Measurements from ENCODE around the gene NEO1.
A peak's percentile ranks its signal among the peaks of the same experiment; 100 is the strongest.
"Not testable (repeated sequence)": the region's sequence is repeated elsewhere in the genome, so short reads cannot be mapped to it uniquely, and the experiment has no call there.

Gene NEO1

DNA sequence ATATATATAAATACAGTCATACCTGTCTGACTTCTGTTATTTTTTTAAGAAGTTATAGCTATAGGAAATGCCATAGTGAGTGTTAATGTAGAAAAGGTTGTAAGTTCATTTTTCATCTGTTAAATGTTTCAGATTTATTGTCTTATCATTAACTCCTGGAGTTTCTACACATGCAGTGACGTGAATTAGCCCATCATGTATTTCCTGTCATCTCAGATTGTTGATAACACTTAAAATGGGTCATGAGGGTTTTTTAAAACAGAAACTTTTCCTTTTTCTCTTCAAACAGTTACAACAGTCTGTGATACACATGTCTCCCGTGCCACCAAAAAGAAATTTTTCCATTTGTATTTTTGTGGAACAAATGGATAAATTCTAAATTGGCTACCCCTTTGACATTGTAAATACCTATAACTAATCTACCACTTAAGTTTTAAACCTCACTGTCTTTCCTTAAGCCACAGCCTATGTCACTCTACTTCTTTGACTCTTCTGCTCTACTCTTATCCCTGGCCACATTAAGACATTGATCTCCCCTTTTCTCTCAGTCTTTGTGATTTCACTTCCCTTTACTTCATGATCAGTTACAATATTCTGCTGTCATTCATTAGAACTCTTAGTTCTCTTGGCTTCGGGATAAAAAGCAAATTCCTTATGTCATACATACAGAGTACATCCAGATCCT, 89.1 kb downstream of the NEO1 start:
- no peak for DNase-seq

- no peak for DNase-seq
Observed at GRCh38 chr15:73142802-73143762, 90.8 kb downstream of the NEO1 start.

- no peak for DNase-seq
Observed at GRCh38 chr15:73143763-73144155, 91.5 kb downstream of the NEO1 start.

GRCh38 chr15:73146419-73146818, 94.2 kb downstream of the NEO1 start:
- DNase-seq = no peak

DNA sequence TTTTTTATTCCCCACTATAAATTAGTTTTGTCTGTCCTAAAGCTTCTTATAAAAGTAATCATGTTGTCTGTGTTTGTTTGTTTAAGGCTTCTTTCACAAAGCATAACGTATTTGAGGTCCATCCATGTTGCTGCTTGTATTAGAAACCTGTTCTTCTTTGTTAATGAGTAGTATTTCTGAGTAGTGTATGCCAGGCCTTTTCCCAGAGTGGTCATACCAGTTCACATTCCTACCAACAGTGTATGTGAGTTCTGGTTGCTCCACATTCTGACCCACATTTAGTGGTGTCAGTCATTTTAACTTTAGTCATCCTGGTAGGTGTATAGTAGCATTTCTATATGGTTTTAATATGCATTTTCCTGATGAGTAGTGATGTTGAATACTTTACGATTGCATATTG, 98.6 kb downstream of the NEO1 start:
- no peak for DNase-seq

DNA sequence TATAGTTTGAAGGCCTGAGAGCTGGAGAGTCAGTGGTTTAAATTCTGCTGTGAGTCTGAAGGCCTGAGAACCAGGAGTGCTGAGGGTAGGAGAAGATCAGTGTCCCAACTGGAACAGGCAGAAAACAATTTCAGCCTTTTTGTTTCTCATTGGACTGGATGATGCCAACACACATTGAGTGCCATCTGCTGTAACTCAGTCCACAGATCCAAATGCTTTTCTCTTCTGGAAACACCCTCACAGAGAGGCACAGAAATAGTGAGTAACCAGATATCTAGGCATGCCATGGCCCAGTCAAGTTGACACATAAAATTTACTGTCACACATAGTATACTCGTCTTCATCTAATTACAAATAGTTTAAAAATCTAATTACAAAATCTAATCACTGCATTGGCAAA, 100.8 kb downstream of the NEO1 start:
- DNase-seq = no peak

- DNase-seq = no peak
Observed at GRCh38 chr15:73153447-73153846, 101.2 kb downstream of the NEO1 start.

DNA sequence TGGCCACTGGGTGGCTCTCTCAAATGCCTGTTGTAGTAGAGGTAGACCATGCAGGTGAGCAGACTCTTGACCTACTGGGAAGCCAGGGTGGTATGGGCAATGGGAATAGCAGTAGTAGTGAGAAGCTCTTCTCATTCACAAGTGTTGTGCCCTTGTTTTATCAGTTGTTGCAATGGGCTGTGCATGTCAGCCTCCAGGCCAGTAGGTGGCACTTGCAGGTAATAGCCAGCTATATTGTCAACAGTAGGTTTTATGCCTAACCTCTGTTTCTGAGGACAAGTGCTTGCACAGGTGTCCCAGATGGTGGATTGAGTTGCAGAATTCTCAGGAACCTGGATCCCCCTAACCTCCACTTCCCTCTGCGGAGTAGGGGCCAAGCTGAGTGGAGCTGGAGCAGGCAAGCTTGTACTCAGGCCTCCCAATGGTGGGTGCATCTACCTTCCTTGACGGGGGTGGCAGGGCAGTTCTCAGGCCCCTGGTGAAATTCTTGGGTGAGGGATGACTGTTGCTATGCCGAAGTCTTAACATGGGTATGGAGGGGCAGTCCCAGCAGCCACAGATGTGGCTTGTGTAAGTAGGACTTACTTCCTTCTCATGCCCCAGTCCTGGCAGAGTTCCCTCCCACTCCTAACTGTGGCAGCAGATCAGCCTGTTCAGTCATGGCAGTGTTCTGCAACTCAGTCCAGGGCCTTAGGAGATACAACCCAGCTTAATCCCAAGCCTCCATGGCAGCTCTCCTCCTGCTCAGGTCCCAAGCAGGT, 104.3 kb downstream of the NEO1 start:
- DNase-seq = no peak

GRCh38 chr15:73161546-73161945, 109.3 kb downstream of the NEO1 start:
- no peak for DNase-seq

GRCh38 chr15:73165435-73165834, 113.2 kb downstream of the NEO1 start:
- no peak for DNase-seq

GRCh38 chr15:73165844-73166243, 113.6 kb downstream of the NEO1 start:
- no peak for DNase-seq

DNA sequence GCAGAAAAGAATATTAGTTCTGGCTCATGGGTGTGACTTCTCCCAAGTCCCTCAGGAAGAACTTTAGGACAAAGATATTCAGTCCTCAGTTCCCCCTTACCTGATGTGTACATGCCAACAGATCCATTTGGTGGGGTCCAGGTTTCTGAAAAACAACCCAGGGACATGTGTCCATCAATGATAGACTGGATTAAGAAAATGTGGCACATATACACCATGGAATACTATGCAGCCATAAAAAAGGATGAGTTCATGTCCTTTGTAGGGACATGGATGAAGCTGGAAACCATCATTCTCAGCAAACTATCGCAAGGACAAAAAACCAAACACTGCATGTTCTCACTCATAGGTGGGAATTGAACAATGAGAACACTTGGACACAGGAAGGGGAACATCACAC, 114.4 kb downstream of the NEO1 start:
- not testable (repeated sequence) for DNase-seq

GRCh38 chr15:73168487-73168886, 116.2 kb downstream of the NEO1 start:
- DNase-seq = no peak

DNA sequence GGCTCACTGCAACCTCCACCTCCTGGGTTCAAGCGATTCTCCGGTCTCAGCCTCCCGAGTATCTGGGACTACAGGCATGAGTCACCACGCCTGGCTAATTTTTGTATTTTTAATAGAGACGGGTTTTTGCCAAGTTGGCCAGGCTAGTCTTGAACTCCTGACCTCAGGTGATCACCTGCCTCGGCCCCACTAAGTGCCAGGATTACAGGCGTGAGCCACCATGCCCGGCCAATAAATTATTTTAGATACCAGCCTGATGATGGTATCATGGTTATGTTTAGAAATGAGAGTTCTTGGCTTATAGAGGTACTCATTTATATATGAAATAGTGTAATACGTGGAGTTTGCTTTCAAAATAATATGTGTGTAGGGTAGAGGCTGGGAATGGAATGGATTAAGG, 119.4 kb downstream of the NEO1 start:
- no peak for DNase-seq

DNA sequence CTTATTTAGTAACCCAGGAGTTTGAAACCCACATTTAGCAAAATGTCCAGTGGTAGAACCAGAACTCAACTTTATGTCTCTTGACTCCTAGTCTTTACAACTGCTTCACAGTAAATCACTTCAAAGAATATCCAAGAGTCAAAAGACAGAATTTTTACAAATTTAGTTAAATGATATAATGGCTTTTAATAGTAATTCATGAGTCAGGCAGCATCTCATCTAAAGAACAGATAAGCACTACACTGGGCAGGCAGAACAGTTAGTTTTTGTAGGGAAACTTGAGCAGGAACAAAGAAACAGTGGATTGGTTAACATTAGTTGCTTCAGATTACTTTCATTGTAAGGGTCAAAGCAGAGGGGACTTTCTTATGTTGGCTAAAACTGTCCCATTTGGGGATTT, 120.2 kb downstream of the NEO1 start:
- no peak for DNase-seq

DNA sequence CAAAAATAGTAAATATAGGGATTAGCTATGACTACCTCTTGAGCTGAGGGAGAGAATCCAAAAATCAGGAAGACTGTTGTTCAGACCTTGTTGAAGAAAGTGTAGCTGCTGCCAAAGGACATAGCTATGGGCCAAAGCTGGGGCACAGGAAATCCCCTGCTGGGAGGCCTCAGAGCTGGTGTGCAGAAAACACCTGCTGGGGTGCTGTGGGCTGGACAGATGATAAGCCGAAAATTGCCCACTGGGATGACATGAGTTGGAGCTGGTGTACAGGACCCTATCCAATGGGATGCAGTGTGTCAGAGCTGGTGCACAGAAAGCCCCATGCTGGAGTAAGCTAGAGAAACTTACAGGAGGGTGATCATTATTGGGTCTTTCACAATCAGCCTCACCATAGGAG, 121.9 kb downstream of the NEO1 start:
- no peak for DNase-seq

GRCh38 chr15:73175382-73175781, 123.1 kb downstream of the NEO1 start:
- no peak for DNase-seq

DNA sequence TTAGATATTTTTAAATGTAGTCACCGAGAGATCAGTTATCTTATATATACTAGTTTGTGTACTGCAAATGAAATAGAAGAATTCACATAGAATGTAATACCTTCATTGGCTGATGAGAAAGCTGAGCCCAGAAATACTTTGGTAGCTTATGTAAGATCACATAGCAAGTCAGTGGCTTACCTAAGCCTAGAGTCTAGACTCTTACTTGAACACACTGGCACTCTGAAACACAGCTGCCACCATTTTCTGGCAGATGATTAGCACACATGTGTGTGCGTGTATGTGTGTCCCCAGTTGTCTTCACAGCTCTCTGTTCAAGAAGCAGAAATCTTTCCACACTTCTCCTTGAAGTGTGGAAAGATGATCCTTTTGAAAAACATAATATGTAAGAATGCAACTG, 124.3 kb downstream of the NEO1 start:
- no peak for DNase-seq

- no peak for DNase-seq
Observed at GRCh38 chr15:73183071-73183470, 130.8 kb downstream of the NEO1 start.

GRCh38 chr15:73190189-73190601, 137.9 kb downstream of the NEO1 start:
- peak; percentile 28 for DNase-seq

DNA sequence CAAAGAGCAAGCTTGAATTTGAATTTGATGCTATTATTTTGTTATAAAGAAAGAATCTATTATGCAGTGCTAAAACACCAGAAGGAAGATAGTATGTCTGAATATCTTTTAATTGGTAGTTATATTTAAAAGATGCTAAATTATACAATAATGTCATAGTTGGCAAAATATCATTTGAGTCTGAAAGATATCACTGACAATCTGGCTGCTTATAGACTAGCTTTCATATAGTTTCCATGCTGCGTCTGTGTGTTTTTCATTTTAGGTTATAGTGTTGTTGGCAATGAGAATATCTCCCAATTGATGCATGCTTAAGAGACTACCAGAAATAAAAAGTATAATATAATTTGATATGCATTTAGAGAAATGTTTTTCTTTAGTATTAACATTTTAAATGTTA, 142.9 kb downstream of the NEO1 start:
- DNase-seq = no peak

GRCh38 chr15:73196113-73196512, 143.8 kb downstream of the NEO1 start:
- no peak for DNase-seq

- DNase-seq = no peak
Observed at GRCh38 chr15:73200339-73200738, 148.1 kb downstream of the NEO1 start.
